GM19397 (cell line): ENCODE data around the gene PDZRN3.

Experiments
- ATAC-seq: cut with Tn5 transposase; IDR thresholded peaks from one replicate; pipeline ENCODE4 v1.9.1; 2021; ENCODE audit warnings: mild to moderate bottlenecking, moderate library complexity; ENCODE audit not compliant: unreplicated experiment

The PDZRN3 gene

GRCh38 chr3:73529308-73530021, 95.3 kb downstream of the PDZRN3 start:
- no peak for ATAC-seq

- ATAC-seq: no peak
These were observed 99.2 kb downstream of the PDZRN3 start for GRCh38 chr3:73525591-73525990.

GRCh38 chr3:73523661-73524060, 101.1 kb downstream of the PDZRN3 start:
- no peak for ATAC-seq

GRCh38 chr3:73521734-73522336, 102.9 kb downstream of the PDZRN3 start:
- no peak for ATAC-seq

- no peak for ATAC-seq
These were observed 103.7 kb downstream of the PDZRN3 start for GRCh38 chr3:73520931-73521461.

GRCh38 chr3:73516631-73517030, 108.1 kb downstream of the PDZRN3 start:
- no peak for ATAC-seq

- no peak for ATAC-seq
These were observed 111.5 kb downstream of the PDZRN3 start for GRCh38 chr3:73513260-73513659.

- no peak for ATAC-seq
These were observed 112.9 kb downstream of the PDZRN3 start for GRCh38 chr3:73511571-73512525.

GRCh38 chr3:73510784-73511183, 114.0 kb downstream of the PDZRN3 start:
- no peak for ATAC-seq

GRCh38 chr3:73510334-73510733, 114.4 kb downstream of the PDZRN3 start:
- no peak for ATAC-seq

- no peak for ATAC-seq
These were observed 114.9 kb downstream of the PDZRN3 start for GRCh38 chr3:73509816-73510215.

GRCh38 chr3:73509066-73509465, 115.7 kb downstream of the PDZRN3 start:
- ATAC-seq: no peak

GRCh38 chr3:73508330-73508954, 116.3 kb downstream of the PDZRN3 start:
- peak; percentile 65 for ATAC-seq

GRCh38 chr3:73504852-73505251, 119.9 kb downstream of the PDZRN3 start:
- ATAC-seq: no peak

- ATAC-seq: no peak
These were observed 120.5 kb downstream of the PDZRN3 start for GRCh38 chr3:73504239-73504638.

- no peak for ATAC-seq
These were observed 121.0 kb downstream of the PDZRN3 start for GRCh38 chr3:73503781-73504180.

- ATAC-seq: peak; percentile 76
These were observed 121.8 kb downstream of the PDZRN3 start for GRCh38 chr3:73502609-73503583.

- no peak for ATAC-seq
These were observed 124.4 kb downstream of the PDZRN3 start for GRCh38 chr3:73500321-73500720.

- ATAC-seq: no peak
These were observed 125.0 kb downstream of the PDZRN3 start for GRCh38 chr3:73499787-73500186.
